Activated CD4-positive, alpha-beta T cell treated with anti-CD3 and anti-CD28 coated beads, Interleukin-2, amount 50 U/mL, for 24 hours (primary cell): ENCODE data around the gene SOX15.

ENCODE experiments used
- DNase-seq, 2 donors: peaks; one replicate each; pipeline ENCODE4 v3.0.0-alpha.2; 2020; ENCODE audit warnings: low read depth in 1 of 2, low spot score in 1 of 2

SOX15 gene

DNA sequence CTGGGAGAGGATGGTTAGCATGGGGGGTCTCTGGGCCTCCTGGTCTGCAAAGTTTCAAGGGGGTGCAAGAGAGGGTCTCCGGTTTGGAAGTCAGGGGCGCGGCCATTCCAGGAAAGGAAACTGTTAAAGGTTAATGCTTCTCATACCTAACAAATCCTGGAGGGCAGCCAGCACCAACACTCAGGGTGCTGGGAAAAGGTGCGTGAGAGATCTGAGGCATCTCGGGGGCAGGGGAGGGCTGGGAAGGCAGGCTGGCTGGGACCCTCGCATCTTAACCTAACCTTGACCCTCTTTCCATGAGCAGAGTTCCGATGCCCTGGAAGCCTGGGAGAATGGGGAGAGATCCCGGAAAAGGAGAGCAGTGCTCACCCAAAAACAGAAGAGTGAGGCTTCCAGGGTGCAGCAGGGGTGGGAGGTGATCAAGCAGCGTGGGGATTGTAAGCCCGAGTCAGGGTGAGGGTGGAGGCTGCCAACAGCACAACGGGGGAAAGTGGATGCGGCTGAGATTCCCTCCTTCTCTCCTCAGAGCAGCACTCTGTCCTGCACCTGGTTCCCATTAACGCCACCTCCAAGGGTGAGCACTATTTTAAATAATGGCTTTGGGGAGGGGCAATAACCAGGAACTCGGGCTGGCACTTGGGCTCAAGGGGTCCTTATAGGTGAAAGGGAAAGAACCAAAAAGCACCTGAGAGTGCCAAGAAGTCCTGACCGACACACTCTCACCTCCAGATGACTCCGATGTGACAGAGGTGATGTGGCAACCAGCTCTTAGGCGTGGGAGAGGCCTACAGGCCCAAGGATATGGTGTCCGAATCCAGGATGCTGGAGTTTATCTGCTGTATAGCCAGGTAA lies 30.3 kb downstream of the SOX15 start:
- no peak for DNase-seq

DNA sequence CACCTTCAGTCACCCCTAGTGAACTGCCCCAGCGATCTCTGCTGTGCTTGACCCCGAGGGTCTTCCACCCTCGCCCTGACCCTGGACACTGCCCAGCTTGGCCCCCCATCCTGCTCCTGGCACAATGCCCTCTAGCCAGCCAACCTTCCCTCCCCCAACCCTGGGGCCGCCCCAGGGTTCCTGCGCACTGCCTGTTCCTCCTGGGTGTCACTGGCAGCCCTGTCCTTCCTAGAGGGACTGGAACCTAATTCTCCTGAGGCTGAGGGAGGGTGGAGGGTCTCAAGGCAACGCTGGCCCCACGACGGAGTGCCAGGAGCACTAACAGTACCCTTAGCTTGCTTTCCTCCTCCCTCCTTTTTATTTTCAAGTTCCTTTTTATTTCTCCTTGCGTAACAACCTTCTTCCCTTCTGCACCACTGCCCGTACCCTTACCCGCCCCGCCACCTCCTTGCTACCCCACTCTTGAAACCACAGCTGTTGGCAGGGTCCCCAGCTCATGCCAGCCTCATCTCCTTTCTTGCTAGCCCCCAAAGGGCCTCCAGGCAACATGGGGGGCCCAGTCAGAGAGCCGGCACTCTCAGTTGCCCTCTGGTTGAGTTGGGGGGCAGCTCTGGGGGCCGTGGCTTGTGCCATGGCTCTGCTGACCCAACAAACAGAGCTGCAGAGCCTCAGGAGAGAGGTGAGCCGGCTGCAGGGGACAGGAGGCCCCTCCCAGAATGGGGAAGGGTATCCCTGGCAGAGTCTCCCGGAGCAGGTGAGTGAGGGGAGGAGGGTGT lies 31.2 kb downstream of the SOX15 start, which contains the start of gene TNFSF13:
TNFSF13 (plus strand) TSS at position 207 of the 776 bp plus-strand sequence; CDS start at position 497, 290 bp downstream.
- no peak for DNase-seq

DNA sequence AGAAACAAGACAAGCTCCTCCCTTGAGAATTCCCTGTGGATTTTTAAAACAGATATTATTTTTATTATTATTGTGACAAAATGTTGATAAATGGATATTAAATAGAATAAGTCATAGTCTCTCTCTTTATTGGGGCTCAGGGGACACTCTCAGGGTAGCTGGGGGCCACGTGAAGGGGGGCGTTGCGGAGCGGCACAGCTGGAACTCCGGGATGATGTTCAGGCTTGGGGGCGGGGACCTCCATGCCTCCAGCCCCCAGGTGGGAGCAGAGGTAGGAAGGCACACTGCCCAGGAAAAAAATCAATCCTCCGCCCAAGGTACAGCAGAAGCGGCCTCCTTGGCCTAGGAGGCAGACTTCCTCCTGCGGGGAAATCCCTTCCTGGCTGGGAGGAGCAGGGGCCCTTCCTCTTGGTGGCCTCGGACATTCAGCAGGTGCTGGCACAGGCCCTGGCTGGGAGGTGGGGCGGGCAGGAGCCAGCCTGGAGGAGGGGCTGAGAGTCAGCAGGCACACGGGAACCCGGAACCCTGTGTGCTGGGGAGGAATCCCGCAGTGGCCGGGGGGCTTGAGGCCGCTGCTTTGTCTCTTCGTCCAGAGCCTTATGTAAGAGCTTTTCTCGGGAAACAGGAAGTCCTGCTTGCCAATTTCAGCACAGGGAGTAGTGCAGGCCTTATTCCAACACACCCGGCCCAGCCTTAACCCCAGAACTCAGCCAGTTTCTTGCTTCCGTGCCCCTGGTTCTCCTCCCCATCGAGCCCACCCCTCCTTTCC lies 31.9 kb downstream of the SOX15 start:
- no peak for DNase-seq

DNA sequence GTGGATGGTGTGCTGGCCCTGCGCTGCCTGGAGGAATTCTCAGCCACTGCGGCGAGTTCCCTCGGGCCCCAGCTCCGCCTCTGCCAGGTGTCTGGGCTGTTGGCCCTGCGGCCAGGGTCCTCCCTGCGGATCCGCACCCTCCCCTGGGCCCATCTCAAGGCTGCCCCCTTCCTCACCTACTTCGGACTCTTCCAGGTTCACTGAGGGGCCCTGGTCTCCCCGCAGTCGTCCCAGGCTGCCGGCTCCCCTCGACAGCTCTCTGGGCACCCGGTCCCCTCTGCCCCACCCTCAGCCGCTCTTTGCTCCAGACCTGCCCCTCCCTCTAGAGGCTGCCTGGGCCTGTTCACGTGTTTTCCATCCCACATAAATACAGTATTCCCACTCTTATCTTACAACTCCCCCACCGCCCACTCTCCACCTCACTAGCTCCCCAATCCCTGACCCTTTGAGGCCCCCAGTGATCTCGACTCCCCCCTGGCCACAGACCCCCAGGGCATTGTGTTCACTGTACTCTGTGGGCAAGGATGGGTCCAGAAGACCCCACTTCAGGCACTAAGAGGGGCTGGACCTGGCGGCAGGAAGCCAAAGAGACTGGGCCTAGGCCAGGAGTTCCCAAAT lies 32.6 kb downstream of the SOX15 start:
- no peak for DNase-seq

DNA sequence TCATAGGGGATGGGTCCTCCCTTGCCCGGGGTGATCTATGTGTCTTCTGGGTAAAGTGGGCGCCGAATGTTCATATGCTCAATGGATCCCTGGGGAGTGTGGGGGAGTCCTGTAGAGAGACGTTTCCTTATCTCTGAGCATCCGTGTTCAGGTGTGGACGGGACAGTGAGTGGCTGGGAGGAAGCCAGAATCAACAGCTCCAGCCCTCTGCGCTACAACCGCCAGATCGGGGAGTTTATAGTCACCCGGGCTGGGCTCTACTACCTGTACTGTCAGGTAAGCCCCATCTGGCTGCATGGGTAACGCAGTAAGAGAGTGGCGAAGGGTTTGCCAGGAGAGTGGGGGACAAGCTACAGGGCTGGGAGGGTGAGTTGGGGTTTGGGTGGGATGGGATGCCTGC lies 33.3 kb downstream of the SOX15 start:
- no peak for DNase-seq

DNA sequence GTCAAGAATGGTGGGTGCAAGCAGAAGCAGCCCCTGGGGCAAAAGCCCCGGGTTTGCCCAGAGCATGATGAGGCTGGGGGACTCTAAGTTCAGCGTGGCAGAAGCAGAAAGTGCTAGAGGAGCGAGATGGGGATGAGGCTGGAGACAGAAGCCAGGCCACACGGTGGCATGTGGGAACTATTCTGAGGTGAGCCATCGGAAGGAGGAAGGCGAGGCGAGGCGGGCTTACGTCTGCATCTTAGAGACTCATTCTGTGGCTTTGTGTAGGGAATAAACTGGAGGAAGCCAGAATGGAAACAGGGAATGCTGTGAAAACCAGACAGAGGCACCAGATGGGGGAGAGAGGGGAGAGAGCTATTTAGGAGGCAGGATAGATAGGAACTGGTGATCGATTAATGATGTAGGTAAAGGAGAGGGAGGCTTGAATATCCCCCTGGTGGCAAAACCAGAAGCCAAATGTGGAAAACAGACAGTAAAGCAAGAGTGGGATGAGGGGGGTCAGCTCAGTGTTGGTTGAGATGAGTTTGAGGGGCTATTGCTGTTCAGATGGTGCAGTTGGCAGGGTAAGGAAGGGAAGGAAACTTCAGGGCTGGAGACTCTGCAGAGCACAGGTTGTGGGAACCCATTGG lies 34.5 kb downstream of the SOX15 start:
- no peak for DNase-seq

DNA sequence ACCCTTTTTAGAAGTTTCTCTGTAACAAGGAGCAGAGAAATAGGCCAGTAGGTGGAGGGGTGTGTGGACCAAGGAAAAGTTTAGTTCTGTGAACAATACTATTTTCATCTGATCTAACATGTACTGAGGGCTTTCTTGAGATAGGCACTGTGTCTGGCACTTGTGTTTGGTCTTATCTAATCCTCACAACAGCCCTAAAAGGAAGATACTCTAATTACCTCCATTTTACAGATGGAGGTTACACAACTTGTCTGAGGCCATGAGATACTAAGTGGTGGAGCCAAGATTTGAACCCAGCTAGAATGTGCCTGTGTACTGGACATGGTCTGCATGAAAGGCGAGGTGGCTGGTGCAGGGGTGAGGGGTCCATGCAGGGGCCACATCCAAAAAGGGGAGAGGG lies 36.5 kb downstream of the SOX15 start:
- no peak for DNase-seq

DNA sequence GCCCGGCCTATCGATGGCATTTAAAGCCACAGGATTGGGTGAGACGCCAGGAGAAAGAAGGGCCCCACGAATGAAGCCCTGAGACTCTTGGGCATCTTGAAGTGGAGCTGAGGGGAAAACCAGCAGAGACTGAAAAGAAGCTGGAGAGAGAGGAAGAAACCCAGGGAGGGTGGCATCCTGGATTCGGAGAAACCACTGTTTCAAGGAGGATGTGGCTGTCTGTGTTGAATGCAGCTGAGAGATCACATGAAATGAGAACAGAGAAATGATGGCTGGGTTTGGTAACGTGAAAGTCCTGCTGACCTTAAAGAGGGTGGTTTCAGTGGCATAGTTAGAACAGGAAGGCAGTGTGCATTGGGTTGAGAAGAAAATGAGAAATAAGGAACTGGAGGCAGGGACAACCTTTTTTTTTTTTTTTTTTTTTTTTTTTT lies 37.3 kb downstream of the SOX15 start:
- no peak for DNase-seq

DNA sequence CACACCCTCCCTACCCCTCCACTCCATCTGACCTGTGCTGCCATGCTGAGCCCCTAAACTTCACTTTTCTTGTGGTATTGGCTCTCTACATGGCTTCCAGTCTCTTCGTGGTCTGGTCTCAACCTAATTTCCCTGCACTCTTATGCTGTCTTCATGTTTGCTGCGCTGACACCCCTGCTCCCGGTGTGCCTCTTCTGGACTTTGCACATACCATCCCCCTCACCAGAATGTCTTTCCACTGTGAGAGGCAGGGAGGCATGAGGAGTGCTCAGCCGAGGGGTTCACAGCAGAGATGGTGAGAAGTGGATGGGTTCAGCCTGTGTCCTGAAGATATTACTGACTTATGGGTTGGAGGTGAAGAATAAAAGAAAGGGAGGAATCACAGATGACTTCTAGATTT lies 38.5 kb downstream of the SOX15 start:
- DNase-seq, result no peak

DNA sequence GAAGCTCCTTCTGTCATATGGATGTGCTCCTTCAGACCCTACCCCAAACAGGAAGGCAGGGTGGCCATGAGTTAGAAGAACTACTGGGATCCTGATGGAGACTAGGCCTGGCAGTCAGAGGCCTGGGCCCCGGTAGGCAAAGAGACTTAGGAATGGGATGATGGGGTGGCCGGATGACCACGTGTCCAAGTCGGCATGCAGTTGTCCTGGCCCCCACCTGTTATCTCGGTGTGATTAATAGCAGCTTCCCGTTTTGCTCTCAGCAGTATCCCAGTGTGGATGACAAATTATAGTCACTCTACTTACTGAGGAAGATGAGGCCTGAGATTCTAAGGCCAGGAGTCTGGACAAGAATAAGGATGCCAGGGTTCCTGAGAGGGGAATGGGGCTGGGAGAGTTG lies 39.5 kb downstream of the SOX15 start:
- DNase-seq, result no peak

DNA sequence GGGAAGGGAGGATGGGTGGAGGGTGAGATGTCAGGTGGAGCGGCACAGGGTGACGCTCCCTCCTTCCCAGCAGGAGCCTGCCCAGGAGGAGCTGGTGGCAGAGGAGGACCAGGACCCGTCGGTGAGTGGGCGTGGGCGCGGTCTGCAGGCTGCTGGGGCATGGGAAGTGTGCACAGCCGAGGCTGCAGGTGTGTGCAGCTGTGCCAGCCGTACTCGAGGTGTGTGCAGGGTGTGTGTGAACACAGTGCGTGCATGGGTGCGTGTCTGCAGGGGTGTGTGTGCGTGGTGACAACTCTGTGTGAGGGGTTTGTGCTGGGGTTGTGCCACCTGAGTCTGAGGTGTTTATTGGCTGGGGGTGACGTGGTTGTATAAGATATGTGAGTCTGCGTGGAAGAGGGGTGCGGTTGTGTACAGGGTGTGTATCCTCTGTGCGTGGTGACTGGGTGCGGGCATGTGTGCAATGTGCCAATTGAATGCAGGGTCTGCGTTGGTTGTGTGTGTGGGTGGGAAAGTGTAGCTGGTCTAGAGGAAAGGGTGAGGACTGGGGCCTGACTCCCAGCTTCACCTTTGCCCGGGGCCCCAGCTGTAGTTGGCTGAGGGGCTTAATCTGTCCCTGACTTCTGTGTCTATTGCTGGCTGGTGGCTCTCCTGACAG lies 40.4 kb downstream of the SOX15 start:
- DNase-seq, result no peak

DNA sequence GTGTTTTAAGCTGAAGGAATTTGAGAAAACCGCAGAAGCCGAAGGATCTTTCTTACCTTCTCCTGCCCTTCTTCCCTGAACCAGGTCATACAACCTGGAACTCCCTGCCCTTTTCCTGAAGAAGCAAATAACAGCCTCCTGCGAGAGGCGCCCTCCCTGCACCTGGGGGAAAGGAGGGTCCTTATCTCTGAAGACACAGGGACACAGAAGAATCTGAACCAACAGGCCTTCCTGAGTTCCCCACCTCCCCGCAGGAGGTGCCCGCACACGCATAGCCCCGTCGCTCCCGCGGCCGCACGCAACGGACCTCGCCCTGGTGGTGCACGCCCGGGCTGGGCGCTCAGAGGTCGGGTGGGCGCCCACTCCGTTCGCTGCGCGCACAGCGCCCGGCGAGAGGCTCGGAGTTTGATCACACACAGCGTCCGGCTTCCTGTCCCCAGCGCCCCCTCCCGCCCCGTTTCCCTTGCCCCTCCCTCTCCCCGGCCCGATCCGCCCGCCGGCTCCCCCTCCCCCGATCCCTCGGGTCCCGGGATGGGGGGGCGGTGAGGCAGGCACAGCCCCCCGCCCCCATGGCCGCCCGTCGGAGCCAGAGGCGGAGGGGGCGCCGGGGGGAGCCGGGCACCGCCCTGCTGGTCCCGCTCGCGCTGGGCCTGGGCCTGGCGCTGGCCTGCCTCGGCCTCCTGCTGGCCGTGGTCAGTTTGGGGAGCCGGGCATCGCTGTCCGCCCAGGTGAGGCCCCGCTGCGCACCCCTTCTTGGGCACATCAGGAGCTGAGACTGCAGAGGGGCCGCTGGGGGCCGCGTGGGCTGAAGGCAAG lies 41.1 kb downstream of the SOX15 start, which contains the start of gene TNFSF12:
TNFSF12 (plus strand) TSS at position 474 of the 816 bp plus-strand sequence; CDS start at position 570, 96 bp downstream.
- no peak for DNase-seq

DNA sequence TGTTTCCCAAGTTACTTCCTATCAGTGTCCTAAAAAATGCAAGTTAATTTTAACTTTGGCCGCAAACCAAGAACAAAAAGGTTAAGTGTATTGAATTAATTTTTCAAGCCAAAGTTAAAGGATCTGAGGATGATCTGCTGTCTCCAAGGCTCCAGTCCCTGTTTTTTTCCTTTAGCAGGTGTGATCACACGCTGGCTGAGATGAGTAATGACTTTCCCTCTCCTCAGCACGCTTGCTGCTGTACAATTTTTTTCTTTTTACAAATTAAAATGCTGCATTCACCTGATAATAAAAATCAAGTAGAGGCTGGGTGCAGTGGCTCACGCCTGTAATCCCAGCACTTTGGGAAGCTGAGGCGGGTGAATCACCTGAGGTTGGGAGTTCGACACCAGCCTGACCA lies 45.0 kb downstream of the SOX15 start:
- no peak for DNase-seq

DNA sequence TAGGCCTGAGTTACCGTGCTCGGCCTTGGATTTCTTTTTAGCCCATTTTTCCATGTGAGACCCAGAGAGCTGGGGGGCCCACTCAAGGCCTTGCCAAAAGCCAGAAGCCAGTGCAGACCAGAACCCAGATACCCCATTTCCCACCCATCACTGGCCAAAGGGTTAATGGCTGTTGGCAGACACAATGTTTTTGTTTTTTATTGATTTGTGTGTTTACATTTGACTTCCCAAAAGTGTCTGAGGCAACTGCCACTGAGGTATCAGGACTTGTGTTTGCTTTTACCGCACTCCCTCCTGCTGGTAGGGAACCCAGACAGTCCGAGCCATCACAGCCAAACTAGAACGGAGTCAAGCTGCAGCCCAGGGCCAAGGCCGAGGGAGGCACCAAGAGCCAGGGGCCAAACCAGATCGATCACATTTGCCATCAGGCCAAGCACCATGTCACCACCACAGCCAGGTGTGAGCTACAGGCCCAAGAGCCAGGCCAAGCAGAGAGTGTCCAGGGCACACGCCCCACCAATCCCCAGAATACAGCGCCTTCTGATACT lies 48.7 kb downstream of the SOX15 start:
- DNase-seq, result no peak

DNA sequence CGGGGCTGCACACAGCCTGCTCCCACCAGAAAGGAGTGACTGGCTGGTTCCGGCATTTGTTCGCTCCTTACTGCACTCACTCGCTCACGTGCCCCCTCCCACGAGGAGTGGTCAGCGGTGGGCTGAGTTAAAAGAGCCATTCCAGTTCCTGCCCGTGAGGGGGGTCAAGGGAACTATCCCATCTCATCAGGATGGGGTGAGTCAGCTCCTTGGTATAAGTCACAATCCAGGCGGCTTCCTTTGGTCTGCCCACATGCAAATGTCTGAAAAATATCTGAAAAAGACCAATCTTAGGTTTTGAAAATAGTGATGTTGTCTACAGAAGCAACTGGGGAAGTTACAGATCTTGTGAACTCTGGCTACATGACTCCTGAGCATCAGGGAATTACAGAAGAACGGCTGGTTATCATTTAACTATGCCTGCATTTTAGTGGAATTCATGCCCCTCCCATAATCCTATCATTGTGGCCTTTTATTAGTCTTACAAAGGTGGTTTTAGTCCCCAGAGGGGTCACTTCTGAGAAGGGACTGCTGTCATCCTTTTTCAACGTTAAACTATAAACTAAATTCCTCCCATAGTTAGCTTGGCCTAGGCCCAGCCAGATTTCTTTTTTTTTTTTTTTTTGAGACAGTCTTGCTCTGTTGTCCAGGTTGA lies 50.9 kb downstream of the SOX15 start:
- DNase-seq, result no peak
